Breast epithelium (tissue), 4 donors: Measurements from ENCODE around the gene NTSR1. TPM values are rescaled to one million over a fixed set of nuclear protein-coding genes. Genes with fewer than 3 reads are reported as not detected.

Experiments
- DNase-seq, 2 donors: peaks; one replicate each; pipeline ENCODE4 v3.0.0-alpha.2; 2019; ENCODE audit warnings: low spot score in 2 of 2
- H3K27ac ChIP-seq, 2 donors: fragments of 200-600 bp; sonication (generic) in 1 of 2; one replicate each; pipeline ENCODE4 v1.5.1; 2016 to 2019; ENCODE audit warnings: mild to moderate bottlenecking in 1 of 2
- H3K27me3 ChIP-seq, 2 donors: fragments of 200-600 bp; sonication (generic) in 1 of 2; one replicate each; pipeline versions ENCODE4 v1.5.1 to v1.6.0; 2017 to 2019; ENCODE audit warnings: control low read depth in 1 of 2, mild to moderate bottlenecking in 1 of 2
- H3K36me3 ChIP-seq: fragments of 200-600 bp; one replicate; pipeline ENCODE4 v1.5.1; 2019
- H3K4me1 ChIP-seq, 2 donors: fragments of 200-600 bp; sonication (generic); one replicate each; pipeline ENCODE4 v1.5.1; 2016 to 2019; ENCODE audit warnings: control low read depth in 1 of 2
- H3K4me3 ChIP-seq, 3 donors: fragments of 200-600 bp; sonication (generic); 1 replicate in 2 of 3; 2 replicates in 1 of 3; pipeline ENCODE4 v1.5.1; 2016 to 2019; ENCODE audit warnings: mild to moderate bottlenecking in 3 of 3, moderate library complexity in 2 of 3
- H3K9me3 ChIP-seq, 2 donors: fragments of 200-600 bp; sonication (generic) in 1 of 2; one replicate each; pipeline ENCODE4 v1.5.1; 2016 to 2019; ENCODE audit warnings: control low read depth in 1 of 2
- CTCF ChIP-seq, 3 donors: fragments of 450-650 bp; IDR thresholded peaks; one replicate each; pipeline ENCODE4 v1.5.1; 2016 to 2017; ENCODE audit warnings: antibody characterized with exemption in 3 of 3, mild to moderate bottlenecking in 3 of 3, moderate library complexity in 3 of 3
- POLR2A ChIP-seq: fragments of 450-650 bp; IDR thresholded peaks from one replicate; pipeline ENCODE4 v1.6.1; 2016; ENCODE audit warnings: antibody characterized with exemption, mild to moderate bottlenecking, moderate library complexity
- POLR2AphosphoS5 ChIP-seq, 3 donors: sonication (generic); formaldehyde crosslinking; IDR thresholded peaks; one replicate each; pipeline ENCODE4 v1.6.1; 2017; ENCODE audit warnings: antibody characterized with exemption in 3 of 3
- intact Hi-C: fragments of 100-400 bp; cut with DNase I; formaldehyde crosslinking; loops from one replicate; pipeline ENCODE4 v1.15.1; 2023; ENCODE audit warnings: low total_unique reads
- total RNA-seq, 3 donors: library from RNA; depleted of rRNA; stranded (reverse); fragments of >200 nt; gene quantifications; one replicate each; pipeline ENCODE4 v1.1.0, GENCODE V29; 2016

The NTSR1 gene
- total RNA-seq, 3 donors from 2014 or later: under 0.01 TPM; not detected in 2

GRCh38 chr20:62685781-62686555 is 22.7 kb upstream of the NTSR1 start:
- no peak overlapping the region for H3K27ac ChIP-seq
- no peaks in the 10 kb centered on the region for H3K36me3 ChIP-seq
- intact Hi-C loops: no loop called here
- H3K9me3 ChIP-seq: no peaks in the 10 kb centered on the region
- no peak for DNase-seq
- no peak overlapping the region for H3K4me3 ChIP-seq
- TF ChIP-seq CTCF (IDR thresholded peaks at IDR 0.05): no peak
- TF ChIP-seq POLR2AphosphoS5 (IDR thresholded peaks at IDR 0.05): no peak
- no peak for TF ChIP-seq POLR2A
- peaks cover 4 to 33% of the 10 kb centered on the region in 2 donors for H3K27me3 ChIP-seq
- no peaks in the 10 kb centered on the region for H3K4me1 ChIP-seq

DNA sequence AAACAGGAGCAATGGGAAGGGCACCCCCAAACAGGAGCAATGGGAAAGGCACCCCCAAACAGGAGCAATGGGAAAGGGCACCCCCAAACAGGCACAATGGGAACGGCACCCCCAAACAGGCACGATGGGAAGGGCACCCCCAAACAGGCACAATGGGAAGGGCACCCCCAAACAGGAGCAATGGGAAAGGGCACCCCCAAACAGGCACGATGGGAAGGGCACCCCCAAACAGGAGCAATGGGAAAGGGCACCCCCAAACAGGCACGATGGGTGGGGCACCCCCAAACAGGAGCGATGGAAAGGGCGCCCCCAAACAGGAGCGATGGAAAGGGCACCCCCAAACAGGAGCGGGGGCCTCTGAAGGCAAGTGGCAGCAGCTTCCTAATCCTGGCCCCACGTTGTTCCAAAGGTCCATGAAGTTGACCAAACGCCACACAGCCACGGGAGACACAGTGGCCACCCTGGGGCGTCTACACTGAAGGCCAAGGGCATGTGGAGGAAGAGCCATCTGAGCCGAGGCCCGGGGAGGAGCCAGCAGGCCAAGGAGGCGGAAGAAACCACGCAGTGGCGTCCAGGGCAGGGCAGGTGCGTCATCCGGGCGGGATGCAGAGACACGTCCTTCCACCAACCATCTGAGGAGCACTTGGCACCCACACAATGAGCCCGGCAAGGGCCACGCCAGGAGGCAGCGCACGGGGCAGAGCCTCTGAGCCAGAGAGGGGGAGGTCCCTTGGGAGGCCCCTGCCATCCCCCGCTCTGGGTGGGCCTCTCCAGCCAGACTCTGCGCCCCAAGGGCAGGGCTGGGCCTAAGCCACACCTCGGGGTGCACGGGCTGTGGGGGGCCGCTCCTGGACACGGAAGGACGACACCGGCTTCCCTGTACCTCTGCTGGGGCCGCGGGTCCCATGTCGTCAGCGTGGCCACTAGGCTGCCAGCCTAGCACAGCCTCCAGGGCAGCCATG is 21.5 kb upstream of the NTSR1 start:
- no peak overlapping the region for H3K4me3 ChIP-seq
- no peak for TF ChIP-seq POLR2A
- no peak for TF ChIP-seq CTCF (IDR thresholded peaks at IDR 0.05)
- TF ChIP-seq POLR2AphosphoS5 (IDR thresholded peaks at IDR 0.05): no peak
- no peak overlapping the region for H3K27ac ChIP-seq
- H3K9me3 ChIP-seq: no peaks in the 10 kb centered on the region
- no peaks in the 10 kb centered on the region for H3K36me3 ChIP-seq
- intact Hi-C loops: no loop called here
- peaks cover 4 to 35% of the 10 kb centered on the region in 2 donors for H3K27me3 ChIP-seq
- no peaks in the 10 kb centered on the region for H3K4me1 ChIP-seq
- DNase-seq: no peak

GRCh38 chr20:62688083-62688482 is 20.6 kb upstream of the NTSR1 start:
- TF ChIP-seq CTCF (IDR thresholded peaks at IDR 0.05) (no peak), POLR2A (no peak), POLR2AphosphoS5 (IDR thresholded peaks at IDR 0.05) (no peak)
- DNase-seq: no peak
- intact Hi-C loops: no loop called here
- H3K9me3 ChIP-seq: no peaks in the 10 kb centered on the region
- no peak overlapping the region for H3K4me3 ChIP-seq
- no peak overlapping the region for H3K27ac ChIP-seq
- H3K27me3 ChIP-seq: peaks cover 4 to 32% of the 10 kb centered on the region in 2 donors
- H3K4me1 ChIP-seq: no peaks in the 10 kb centered on the region
- H3K36me3 ChIP-seq: no peaks in the 10 kb centered on the region

- H3K27ac ChIP-seq: no peak overlapping the region
- DNase-seq: peak in 1 of 2 donors; percentile 43
- no peaks in the 10 kb centered on the region for H3K36me3 ChIP-seq
- H3K4me3 ChIP-seq: no peak overlapping the region
- peak in 1 of 3 donors; percentile 9 for TF ChIP-seq CTCF (IDR thresholded peaks at IDR 0.05)
- TF ChIP-seq POLR2A: no peak
- no peak for TF ChIP-seq POLR2AphosphoS5 (IDR thresholded peaks at IDR 0.05)
- peaks cover 4 to 38% of the 10 kb centered on the region in 2 donors for H3K27me3 ChIP-seq
- intact Hi-C loops: no loop called here
- no peaks in the 10 kb centered on the region for H3K9me3 ChIP-seq
- H3K4me1 ChIP-seq: no peaks in the 10 kb centered on the region
Measured at GRCh38 chr20:62688855-62689460, 19.7 kb upstream of the NTSR1 start.
